ENCODE results near the gene WSCD1. TPM values are rescaled to one million over a fixed set of nuclear protein-coding genes. Genes with fewer than 3 reads are reported as not detected.

Gene WSCD1
- total RNA-seq, 1 experiment from 2014 or later = 57.0 TPM

- Histone ChIP-seq H3K9ac (ENCODE audit: low read length) (no peak overlapping the region), H3K27ac (ENCODE audit: low read length) (no peak overlapping the region), H4K20me1 (ENCODE audit: low read length) (no peaks in the 10 kb centered on the region), H3K4me3 (ENCODE audit: low read length) (no peak overlapping the region), H3K9me3 (ENCODE audit: low read length) (no peaks in the 10 kb centered on the region), H2AFZ (ENCODE audit: low read length) (no peak overlapping the region), H3K4me1 (ENCODE audit: insufficient read depth, low read length) (no peaks in the 10 kb centered on the region), H3K4me2 (ENCODE audit: low read length) (no peak overlapping the region), H3K9me2 (replicated peaks; ENCODE audit: low read length) (no peaks in the 10 kb centered on the region), H3F3A (ENCODE audit: low read length, unreplicated experiment) (no peaks in the 10 kb centered on the region), H3K36me3 (ENCODE audit: low read depth, low read length) (no peaks in the 10 kb centered on the region), H3K79me2 (ENCODE audit: low read length) (no peaks in the 10 kb centered on the region), H3K27me3 (ENCODE audit: low read length) (no peaks in the 10 kb centered on the region)
- DNase-seq (no peak), ATAC-seq (no peak)
- no TSS peak for BruUV-seq (replicated peaks)
- CTCF ChIA-PET = no interaction called here
- TF ChIP-seq EZH2phosphoT487 (IDR thresholded peaks at IDR 0.05; ENCODE audit: borderline replicate concordance, low read length) (no peak), CTCF (conservative IDR thresholded peaks at IDR 0.05; ENCODE audit: low read depth, low read length) (no peak), EZH2 (IDR thresholded peaks at IDR 0.05; ENCODE audit: low read length, unreplicated experiment) (no peak)
- POLR2A ChIA-PET (ENCODE audit: unreplicated experiment) = no interaction called here
- intact Hi-C loops (cut with micrococcal nuclease) = no loop called here
Observed at GRCh38 chr17:6140728-6141330, 70.7 kb downstream of the WSCD1 start.

GRCh38 chr17:6142701-6143100, 72.5 kb downstream of the WSCD1 start:
- no peak overlapping the region for H3K27ac ChIP-seq (ENCODE audit: low read length)
- H3K9me2 ChIP-seq (replicated peaks; ENCODE audit: low read length) = no peaks in the 10 kb centered on the region
- H3F3A ChIP-seq (ENCODE audit: low read length, unreplicated experiment) = no peaks in the 10 kb centered on the region
- DNase-seq = no peak
- BruUV-seq (replicated peaks) = no TSS peak
- TF ChIP-seq EZH2 (IDR thresholded peaks at IDR 0.05; ENCODE audit: low read length, unreplicated experiment) (no peak), EZH2phosphoT487 (IDR thresholded peaks at IDR 0.05; ENCODE audit: borderline replicate concordance, low read length) (no peak), CTCF (conservative IDR thresholded peaks at IDR 0.05; ENCODE audit: low read depth, low read length) (no peak)
- no peaks in the 10 kb centered on the region for H3K4me1 ChIP-seq (ENCODE audit: insufficient read depth, low read length)
- no peaks in the 10 kb centered on the region for H3K36me3 ChIP-seq (ENCODE audit: low read depth, low read length)
- ChIA-PET CTCF (no interaction called here), POLR2A (ENCODE audit: unreplicated experiment) (no interaction called here)
- no peak overlapping the region for H3K4me3 ChIP-seq (ENCODE audit: low read length)
- no peak for ATAC-seq
- H3K27me3 ChIP-seq (ENCODE audit: low read length) = no peaks in the 10 kb centered on the region
- no peaks in the 10 kb centered on the region for H4K20me1 ChIP-seq (ENCODE audit: low read length)
- H3K9ac ChIP-seq (ENCODE audit: low read length) = no peak overlapping the region
- H3K4me2 ChIP-seq (ENCODE audit: low read length) = no peak overlapping the region
- no peak overlapping the region for H2AFZ ChIP-seq (ENCODE audit: low read length)
- H3K9me3 ChIP-seq (ENCODE audit: low read length) = no peaks in the 10 kb centered on the region
- intact Hi-C loops (cut with micrococcal nuclease) = no loop called here
- no peaks in the 10 kb centered on the region for H3K79me2 ChIP-seq (ENCODE audit: low read length)

- no peak for ATAC-seq
- CTCF ChIA-PET = interaction anchor here (0.6 kb wide), 1 partner anchor 290 kb away, joined by 10 read pairs; no protein-coding TSS in a partner anchor
- no peaks in the 10 kb centered on the region for H3F3A ChIP-seq (ENCODE audit: low read length, unreplicated experiment)
- no TSS peak for BruUV-seq (replicated peaks)
- H3K27me3 ChIP-seq (ENCODE audit: low read length) = no peaks in the 10 kb centered on the region
- no peak overlapping the region for H3K9ac ChIP-seq (ENCODE audit: low read length)
- no peak overlapping the region for H2AFZ ChIP-seq (ENCODE audit: low read length)
- no peak overlapping the region for H3K27ac ChIP-seq (ENCODE audit: low read length)
- H3K9me2 ChIP-seq (replicated peaks; ENCODE audit: low read length) = no peaks in the 10 kb centered on the region
- no peaks in the 10 kb centered on the region for H3K36me3 ChIP-seq (ENCODE audit: low read depth, low read length)
- H3K4me3 ChIP-seq (ENCODE audit: low read length) = no peak overlapping the region
- no peaks in the 10 kb centered on the region for H3K9me3 ChIP-seq (ENCODE audit: low read length)
- POLR2A ChIA-PET (ENCODE audit: unreplicated experiment) = no interaction called here
- intact Hi-C loops (cut with micrococcal nuclease) = no loop called here
- no peaks in the 10 kb centered on the region for H3K4me1 ChIP-seq (ENCODE audit: insufficient read depth, low read length)
- no peaks in the 10 kb centered on the region for H4K20me1 ChIP-seq (ENCODE audit: low read length)
- no peak for DNase-seq
- H3K4me2 ChIP-seq (ENCODE audit: low read length) = no peak overlapping the region
- no peaks in the 10 kb centered on the region for H3K79me2 ChIP-seq (ENCODE audit: low read length)
- TF ChIP-seq EZH2 (IDR thresholded peaks at IDR 0.05; ENCODE audit: low read length, unreplicated experiment) (no peak), CTCF (conservative IDR thresholded peaks at IDR 0.05; ENCODE audit: low read depth, low read length) (no peak), EZH2phosphoT487 (IDR thresholded peaks at IDR 0.05; ENCODE audit: borderline replicate concordance, low read length) (no peak)
Observed at GRCh38 chr17:6145946-6146345, 75.8 kb downstream of the WSCD1 start.
